Caco-2 (cell line): ENCODE data around the gene SYAP1. TPM values are rescaled to one million over a fixed set of nuclear protein-coding genes. Genes with fewer than 3 reads are reported as not detected.

ENCODE experiments used
- BruUV-seq: library from RNA; stranded (reverse); fragments of 400-500 nt; replicated peaks from 2 replicates; lab custom pipeline; 2021; lab: Mats Ljungman, UMichigan
- CTCF ChIA-PET: fragments of 300-600 bp; sonication (Branson Sonifier 250); formaldehyde crosslinking; loops from one replicate; lab custom pipeline; 2022; ENCODE audit warnings: antibody characterized with exemption; lab: Charles Lee
- POLR2A ChIA-PET: fragments of 300-600 bp; sonication (Branson Sonifier 250); formaldehyde crosslinking; loops from one replicate; lab custom pipeline; 2022; ENCODE audit warnings: antibody characterized with exemption; lab: Charles Lee
- DNase-seq, 2 experiments: peaks; one replicate each; pipeline versions ENCODE4 v3.0.0 to v3.0.0-alpha.2; 2020 to 2022
- H3K27me3 ChIP-seq: replicated peaks from 2 replicates; pipeline ENCODE4 v1.6.0; 2011; ENCODE audit warnings: low read length; ENCODE audit not compliant: control insufficient read depth, insufficient read depth
- H3K36me3 ChIP-seq: 2 replicates; pipeline ENCODE4 v1.5.1; 2011; ENCODE audit warnings: low read length; ENCODE audit not compliant: control insufficient read depth, insufficient read depth
- H3K4me1 ChIP-seq: fragments of 250-450 bp; sonication (Bioruptor Pico); 2 replicates; pipeline ENCODE4 v1.5.1; 2020; ENCODE audit warnings: mild to moderate bottlenecking
- H3K4me3 ChIP-seq: 2 replicates; pipeline ENCODE4 v1.5.1; 2011; ENCODE audit warnings: low read depth, mild to moderate bottlenecking, control low read depth, low read length
- H3K9me3 ChIP-seq: fragments of 250-450 bp; sonication (Bioruptor Pico); 2 replicates; pipeline ENCODE4 v1.5.1; 2020; ENCODE audit warnings: mild to moderate bottlenecking, moderate library complexity
- H3K27ac Mint-ChIP-seq: one replicate; pipeline ENCODE4 v1.8.0; 2022; ENCODE audit warnings: mixed read lengths; ENCODE audit not compliant: unreplicated experiment
- H3K27me3 Mint-ChIP-seq: one replicate; pipeline ENCODE4 v1.8.0; 2022; ENCODE audit warnings: mixed read lengths; ENCODE audit not compliant: insufficient read depth, unreplicated experiment
- H3K36me3 Mint-ChIP-seq: one replicate; pipeline ENCODE4 v1.8.0; 2022; ENCODE audit warnings: mild to moderate bottlenecking, mixed read lengths; ENCODE audit not compliant: insufficient read depth, unreplicated experiment
- H3K4me1 Mint-ChIP-seq: one replicate; pipeline ENCODE4 v1.8.0; 2022; ENCODE audit warnings: low read depth, mixed read lengths; ENCODE audit not compliant: unreplicated experiment
- H3K4me3 Mint-ChIP-seq: one replicate; pipeline ENCODE4 v1.8.0; 2022; ENCODE audit warnings: mild to moderate bottlenecking, moderate library complexity, mixed read lengths; ENCODE audit not compliant: unreplicated experiment
- H3K9me3 Mint-ChIP-seq: one replicate; pipeline ENCODE4 v1.8.0; 2022; ENCODE audit warnings: mixed read lengths; ENCODE audit not compliant: unreplicated experiment
- CTCF ChIP-seq, 2 experiments: fragments of 200-600 bp in 1 of 2; IDR thresholded peaks; 1 replicate in 1 of 2; 2 replicates in 1 of 2; pipeline versions ENCODE4 v1.5.1 to v1.8.0; 2011 to 2022; ENCODE audit warnings: antibody characterized with exemption in 1 of 2, control low read depth in 1 of 2, inconsistent platforms in 1 of 2, low read depth in 1 of 2, low read length in 1 of 2, mild to moderate bottlenecking in 1 of 2, moderate library complexity in 1 of 2; ENCODE audit not compliant: insufficient read depth in 1 of 2, severe bottlenecking in 1 of 2, unreplicated experiment in 1 of 2
- intact Hi-C: fragments of 100-400 bp; cut with micrococcal nuclease; formaldehyde crosslinking; loops from one replicate; pipeline ENCODE4 v1.10.0; 2022; ENCODE audit not compliant: unreplicated experiment
- total RNA-seq: library from RNA; stranded (reverse); gene quantifications from 2 replicates; pipeline ENCODE4 v1.2.3, GENCODE V29; 2022

Gene SYAP1
- total RNA-seq, 1 experiment from 2014 or later = 32.8 TPM

GRCh38 chrX:16708016-16708415 is 11.4 kb upstream of the SYAP1 start:
- Mint-ChIP-seq H3K4me3 (no peak overlapping the region), H3K9me3 (no peaks in the 10 kb centered on the region), H3K27ac (no peak overlapping the region), H3K4me1 (no peaks in the 10 kb centered on the region), H3K36me3 (peaks cover 5% of the 10 kb centered on the region), H3K27me3 (no peaks in the 10 kb centered on the region)
- ChIA-PET CTCF (no interaction called here), POLR2A (no interaction called here)
- intact Hi-C loops = no loop called here
- BruUV-seq = no TSS peak
- DNase-seq = no peak
- Histone ChIP-seq H3K36me3 (no peaks in the 10 kb centered on the region), H3K9me3 (no peaks in the 10 kb centered on the region), H3K4me1 (no peaks in the 10 kb centered on the region), H3K27me3 (no peaks in the 10 kb centered on the region), H3K4me3 (no peak overlapping the region)
- no peak for TF ChIP-seq CTCF (IDR thresholded peaks at IDR 0.05; ENCODE audit: insufficient read depth in 1 of 2, low read depth in 1 of 2, low read length in 1 of 2, severe bottlenecking in 1 of 2, unreplicated experiment in 1 of 2)

- intact Hi-C loops = loop anchor here (10.0 kb wide), 1 partner anchor 857 kb away; the partner anchor contains the start of gene AP1S2
- DNase-seq = no peak
- Mint-ChIP-seq H3K9me3 (no peaks in the 10 kb centered on the region), H3K4me3 (peak overlapping the region; percentile 83), H3K4me1 (no peaks in the 10 kb centered on the region), H3K27ac (peak overlapping the region; percentile 67), H3K27me3 (no peaks in the 10 kb centered on the region), H3K36me3 (peaks cover 5% of the 10 kb centered on the region)
- no peaks in the 10 kb centered on the region for H3K36me3 ChIP-seq
- no peaks in the 10 kb centered on the region for H3K27me3 ChIP-seq
- H3K4me3 ChIP-seq = peak overlapping the region; percentile 75
- CTCF ChIA-PET = no interaction called here
- POLR2A ChIA-PET = no interaction called here
- H3K4me1 ChIP-seq = no peaks in the 10 kb centered on the region
- no peaks in the 10 kb centered on the region for H3K9me3 ChIP-seq
- TSS peak; percentile 30 for BruUV-seq
- TF ChIP-seq CTCF (IDR thresholded peaks at IDR 0.05; ENCODE audit: insufficient read depth in 1 of 2, low read depth in 1 of 2, low read length in 1 of 2, severe bottlenecking in 1 of 2, unreplicated experiment in 1 of 2) = no peak
These were observed 8.1 kb upstream of the SYAP1 start for GRCh38 chrX:16711219-16711811.

GRCh38 chrX:16711893-16712547 is 7.4 kb upstream of the SYAP1 start:
- H3K4me1 Mint-ChIP-seq = no peaks in the 10 kb centered on the region
- H3K36me3 Mint-ChIP-seq = peaks cover 5% of the 10 kb centered on the region
- Histone ChIP-seq H3K27me3 (no peaks in the 10 kb centered on the region), H3K4me3 (peak overlapping the region; percentile 75), H3K9me3 (no peaks in the 10 kb centered on the region), H3K4me1 (no peaks in the 10 kb centered on the region), H3K36me3 (no peaks in the 10 kb centered on the region)
- no peak for TF ChIP-seq CTCF (IDR thresholded peaks at IDR 0.05; ENCODE audit: insufficient read depth in 1 of 2, low read depth in 1 of 2, low read length in 1 of 2, severe bottlenecking in 1 of 2, unreplicated experiment in 1 of 2)
- H3K27ac Mint-ChIP-seq = peak overlapping the region; percentile 79
- POLR2A ChIA-PET = interaction anchor here (0.6 to 1.0 kb wide), 2 partner anchors 11 to 29 kb away, joined by 3 to 4 read pairs; no protein-coding TSS in a partner anchor
- BruUV-seq = no TSS peak
- intact Hi-C loops = loop anchor here (10.0 kb wide), 1 partner anchor 857 kb away; the partner anchor contains the start of gene AP1S2
- no peak for DNase-seq
- CTCF ChIA-PET = no interaction called here
- no peaks in the 10 kb centered on the region for H3K9me3 Mint-ChIP-seq
- no peaks in the 10 kb centered on the region for H3K27me3 Mint-ChIP-seq
- H3K4me3 Mint-ChIP-seq = peak overlapping the region; percentile 83
